K562 (cell line): ENCODE results near the gene CD207. TPM values are rescaled to one million over a fixed set of nuclear protein-coding genes. Genes with fewer than 3 reads are reported as not detected.

ENCODE experiments used
- ATAC-seq: fragments of 200-7000 bp; cut with Tn5 transposase; 3 replicates; pipeline ENCODE4 v1.9.1; 2020; ENCODE audit warnings: moderate library complexity
- BruUV-seq: library from RNA; stranded (reverse); fragments of 400-500 nt; replicated peaks from 2 replicates; lab custom pipeline; 2021; lab: Mats Ljungman, UMichigan
- CTCF ChIA-PET: fragments of 300-600 bp; formaldehyde crosslinking; extraction: SDS; loops from one replicate; lab custom pipeline; 2021; ENCODE audit warnings: low intra/inter-chr PET ratio; lab: Yijun Ruan, JAX
- POLR2A ChIA-PET: fragments of 300-600, 350-650 bp; sonication (Branson Sonifier 250); formaldehyde crosslinking; extraction: SDS; loops from one replicate; lab custom pipeline; 2021; ENCODE audit warnings: antibody characterized with exemption, inconsistent platforms; lab: Yijun Ruan, JAX
- DNase-seq, 4 experiments: peaks; one replicate each; pipeline versions ENCODE4 v3.0.0 to v3.0.0-alpha.2; 2011 to 2018; ENCODE audit warnings: low spot score in 3 of 4, mixed read lengths in 3 of 4; ENCODE audit errors: extremely low read depth in 1 of 4
- FAIRE-seq: peaks from 2 replicates; lab custom pipeline; 2011; peaks lifted over from hg19 to GRCh38; lab: Jason Lieb, UNC
- H2AFZ ChIP-seq: 2 replicates; pipeline ENCODE4 v1.6.0; 2011; ENCODE audit warnings: low read depth, low read length, control low read depth, inconsistent platforms
- H3K27ac ChIP-seq: fragments of 200-600 bp; 3 replicates; pipeline ENCODE4 v1.8.0; 2011; ENCODE audit warnings: low read depth, mild to moderate bottlenecking, control low read depth, inconsistent platforms, low read length, moderate library complexity, mixed read lengths; ENCODE audit errors: extremely low read depth
- H3K27me3 ChIP-seq, 2 experiments: fragments of 300-600 bp in 1 of 2; 2 replicates in 1 of 2; 3 replicates in 1 of 2; pipeline versions ENCODE4 v1.6.0 to v1.8.0; 2011; ENCODE audit warnings: inconsistent platforms in 2 of 2, low read length in 2 of 2, mild to moderate bottlenecking in 1 of 2, mixed read lengths in 1 of 2, moderate library complexity in 1 of 2; ENCODE audit not compliant: control insufficient read depth in 2 of 2, insufficient read depth in 2 of 2
- H3K36me3 ChIP-seq: fragments of 300-600 bp; 3 replicates; pipeline ENCODE4 v1.8.0; 2011; ENCODE audit warnings: mild to moderate bottlenecking, low read length, inconsistent platforms; ENCODE audit not compliant: control insufficient read depth, insufficient read depth
- H3K4me1 ChIP-seq, 2 experiments: fragments of 200-600 bp in 1 of 2; replicated peaks in 1 of 2; 2 replicates in 1 of 2; 3 replicates in 1 of 2; pipeline versions ENCODE4 v1.5.1 to v1.8.0; 2011; ENCODE audit warnings: inconsistent platforms in 2 of 2, low read length in 2 of 2, mild to moderate bottlenecking in 1 of 2, mixed read lengths in 1 of 2, moderate library complexity in 1 of 2; ENCODE audit not compliant: control insufficient read depth in 2 of 2, insufficient read depth in 2 of 2
- H3K4me2 ChIP-seq: 2 replicates; pipeline ENCODE4 v1.6.1; 2011; ENCODE audit warnings: low read length, control low read depth, inconsistent platforms, mixed read lengths; ENCODE audit not compliant: insufficient read depth
- H3K4me3 ChIP-seq: fragments of 200-600 bp; sonication (generic), shearing (Covaris generic); 2 replicates; pipeline ENCODE4 v1.5.1; 2016; ENCODE audit warnings: control low read depth, inconsistent platforms
- H3K79me2 ChIP-seq: fragments of 200-600 bp; 3 replicates; pipeline ENCODE4 v1.8.0; 2011; ENCODE audit warnings: low read length, inconsistent platforms; ENCODE audit not compliant: control insufficient read depth, insufficient read depth
- H3K9ac ChIP-seq, 2 experiments: 2 replicates each; pipeline versions ENCODE4 v1.6.0 to v1.6.1; 2011; ENCODE audit warnings: low read depth in 2 of 2, low read length in 2 of 2, control low read depth in 1 of 2, inconsistent platforms in 1 of 2, mild to moderate bottlenecking in 1 of 2, mixed read lengths in 1 of 2; ENCODE audit not compliant: insufficient read depth in 1 of 2
- H3K9me1 ChIP-seq: one replicate; pipeline ENCODE4 v1.6.0; 2011; ENCODE audit warnings: inconsistent platforms, mild to moderate bottlenecking, low read length, moderate library complexity; ENCODE audit not compliant: control insufficient read depth, insufficient read depth
- H3K9me3 ChIP-seq: replicated peaks from 2 replicates; pipeline ENCODE4 v1.5.1; 2011; ENCODE audit warnings: low read depth, low read length, inconsistent platforms; ENCODE audit not compliant: control insufficient read depth, insufficient read depth
- H4K20me1 ChIP-seq: replicated peaks from 2 replicates; pipeline ENCODE4 v1.6.1; 2011; ENCODE audit warnings: low read length, inconsistent platforms, mixed read lengths; ENCODE audit not compliant: control insufficient read depth, insufficient read depth
- ADNP ChIP-seq: fragments of 200-800 bp; sonication (Bioruptor generic); IDR thresholded peaks from 2 replicates; pipeline ENCODE4 v1.6.1; 2016; ENCODE audit warnings: missing genetic modification characterization, missing compliant biosample characterization
- ESRRA ChIP-seq: fragments of 450-650 bp; IDR thresholded peaks from 2 replicates; pipeline ENCODE4 v1.6.1; 2014; ENCODE audit warnings: low read depth, mild to moderate bottlenecking, moderate library complexity, borderline replicate concordance
- FOXK1 ChIP-seq: sonication (generic); formaldehyde crosslinking; IDR thresholded peaks from 2 replicates; pipeline ENCODE4 v1.8.0; 2022; ENCODE audit warnings: missing genetic modification reagents, mild to moderate bottlenecking, borderline replicate concordance
- GTF2F1 ChIP-seq: IDR thresholded peaks from 2 replicates; pipeline ENCODE4 v1.6.1; 2011; ENCODE audit warnings: low read depth, low read length, improper control_type of control experiment
- HIVEP1 ChIP-seq: fragments of 250-450 bp; sonication (Bioruptor Pico); IDR thresholded peaks from 2 replicates; pipeline ENCODE4 v1.4.0; 2020; ENCODE audit warnings: mild to moderate bottlenecking
- NFYB ChIP-seq: IDR thresholded peaks from 2 replicates; pipeline ENCODE4 v1.6.1; 2011; ENCODE audit warnings: mild to moderate bottlenecking, moderate library complexity; ENCODE audit not compliant: insufficient read length; ENCODE audit errors: extremely low read depth
- PCBP1 ChIP-seq: fragments of 200-400 bp; formaldehyde crosslinking; IDR thresholded peaks from 2 replicates; pipeline ENCODE4 v1.6.1; 2018; ENCODE audit warnings: mild to moderate bottlenecking, low read depth, low read length; ENCODE audit not compliant: poor library complexity, severe bottlenecking
- STAT5B ChIP-seq: fragments of 250-450 bp; sonication (Bioruptor Pico); IDR thresholded peaks from 2 replicates; pipeline ENCODE4 v1.8.0; 2021; ENCODE audit warnings: mild to moderate bottlenecking, inconsistent platforms
- TCF3 ChIP-seq: sonication (generic); formaldehyde crosslinking; IDR thresholded peaks from 2 replicates; pipeline ENCODE4 v1.4.0; 2020; ENCODE audit warnings: mild to moderate bottlenecking, missing genetic modification reagents
- ZNF445 ChIP-seq: fragments of 250-450 bp; sonication (Bioruptor Pico); IDR thresholded peaks from 2 replicates; pipeline ENCODE4 v1.4.0; 2020; ENCODE audit warnings: low read depth, mild to moderate bottlenecking, moderate library complexity
- WGBS: fragments of 100-300 bp; shearing (Covaris generic); methylation state at CpG from one replicate; pipeline ENCODE4 v1.1.6; 2016; ENCODE audit warnings: low coverage, mixed read lengths; ENCODE audit not compliant: insufficient coverage; ENCODE audit errors: missing lambda C conversion rate; 5-methylcytosine and 5-hydroxymethylcytosine counted together
- in situ Hi-C: fragments of 300-500 bp; cut with MboI; formaldehyde crosslinking; loops from 4 replicates; pipeline ENCODE4 v1.15.0; 2018; ENCODE audit warnings: inconsistent platforms, mixed read lengths
- intact Hi-C: fragments of 100-400 bp; cut with micrococcal nuclease; formaldehyde crosslinking; loops from 2 replicates; pipeline ENCODE4 v1.14.2; 2022
- polyA plus RNA-seq, 8 experiments: library from polyadenylated mRNA; depleted of rRNA in 4 of 8; stranded (reverse) in 5 of 8; unstranded in 3 of 8; fragments of >200 nt; fragmentation: Nextera tagmentation in 2 of 8; fragmentation: Illumina TruSeq in 1 of 8; extraction: Ambion mirVana in 2 of 8; extraction: Trizol in 1 of 8; gene quantifications; 2 replicates each; pipeline versions ENCODE4 v1.2.1 to v1.2.3, GENCODE V29; 2011 to 2014; ENCODE audit warnings: inconsistent platforms in 1 of 8, missing spikeins in 1 of 8
- total RNA-seq, 7 experiments: library from RNA; depleted of rRNA in 6 of 7; stranded (reverse); fragments of >200 nt in 6 of 7; fragmentation: Illumina TruSeq in 2 of 7; extraction: Trizol in 2 of 7; gene quantifications; 2 replicates each; pipeline versions ENCODE4 v1.2.1 to v1.2.3, GENCODE V29; 2011 to 2021; ENCODE audit warnings: low replicate concordance in 1 of 7
- TF ChIP-seq, protein P1 (sequence below): fragments of 450-650 bp; IDR thresholded peaks from 2 replicates; pipeline ENCODE4 v1.7.0; 2016; ENCODE audit warnings: borderline replicate concordance
- TF ChIP-seq, protein P2 (sequence below): fragments of 450-650 bp; formaldehyde crosslinking; IDR thresholded peaks from 2 replicates; pipeline ENCODE4 v1.4.0; 2022; ENCODE audit warnings: mild to moderate bottlenecking, moderate library complexity
- TF ChIP-seq, protein P3 (sequence below): fragments of 250-450 bp; sonication (Bioruptor Pico); IDR thresholded peaks from 2 replicates; pipeline ENCODE4 v1.5.1; 2021; ENCODE audit warnings: mild to moderate bottlenecking

Gene CD207
- total and polyA plus RNA-seq, 9 of the 15 experiments (the other 6 are each of a cell fraction or from before 2014, with no cell fraction given) = not detected

DNA sequence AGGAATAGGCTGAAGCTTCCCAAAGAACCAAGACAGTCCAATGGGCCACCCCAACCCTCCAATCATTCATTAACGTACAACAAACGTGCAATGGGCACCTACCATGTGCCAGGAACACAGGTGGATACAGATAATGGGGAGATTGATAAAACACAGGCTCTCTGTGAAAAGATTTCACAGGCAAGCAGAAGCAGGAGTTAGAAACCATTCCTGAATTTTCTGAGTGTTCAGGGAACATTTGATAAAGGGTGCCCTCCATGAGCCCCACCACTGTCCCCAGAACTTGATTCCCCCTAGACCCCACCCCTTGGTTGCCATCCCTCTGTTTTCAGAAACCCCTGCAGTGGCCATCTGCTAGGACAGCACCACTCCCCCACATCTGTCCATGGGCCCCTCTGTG lies 1.5 kb downstream of the CD207 start:
- H3K9me1 ChIP-seq = no peaks in the 10 kb centered on the region
- no peak for ATAC-seq
- peaks cover 28 to 75% of the 10 kb centered on the region in 2 experiments for H3K27me3 ChIP-seq
- H3K9me3 ChIP-seq = no peaks in the 10 kb centered on the region
- FAIRE-seq = no peak
- H3K27ac ChIP-seq = no peak overlapping the region
- no peaks in the 10 kb centered on the region for H3K79me2 ChIP-seq
- no peak overlapping the region for H3K9ac ChIP-seq
- H4K20me1 ChIP-seq = 0 out of 2 replicates have a peak, but pooled peaks cover 4% of the 10 kb centered on the region
- no peaks in the 10 kb centered on the region; a peak in 2 of 5 replicates for H3K4me1 ChIP-seq
- no peaks in the 10 kb centered on the region for H3K36me3 ChIP-seq
- intact Hi-C loops (no loop called here), in situ Hi-C loops (no loop called here)
- 0% methylated on average over 2 of the region's 2 CpGs for WGBS
- H3K4me2 ChIP-seq = no peak overlapping the region
- H3K4me3 ChIP-seq = no peak overlapping the region
- no peak overlapping the region for H2AFZ ChIP-seq
- ChIA-PET POLR2A (interaction anchor here (0.7 kb wide), 1 partner anchor 455 kb away, joined by 3 read pairs; no protein-coding TSS in a partner anchor), CTCF (no interaction called here)
- BruUV-seq = no TSS peak
- DNase-seq = no peak
- TF ChIP-seq PCBP1 (no peak), STAT5B (CRISPR knock-in tag) (no peak), ADNP (tag) (no peak), GTF2F1 (no peak)

DNA sequence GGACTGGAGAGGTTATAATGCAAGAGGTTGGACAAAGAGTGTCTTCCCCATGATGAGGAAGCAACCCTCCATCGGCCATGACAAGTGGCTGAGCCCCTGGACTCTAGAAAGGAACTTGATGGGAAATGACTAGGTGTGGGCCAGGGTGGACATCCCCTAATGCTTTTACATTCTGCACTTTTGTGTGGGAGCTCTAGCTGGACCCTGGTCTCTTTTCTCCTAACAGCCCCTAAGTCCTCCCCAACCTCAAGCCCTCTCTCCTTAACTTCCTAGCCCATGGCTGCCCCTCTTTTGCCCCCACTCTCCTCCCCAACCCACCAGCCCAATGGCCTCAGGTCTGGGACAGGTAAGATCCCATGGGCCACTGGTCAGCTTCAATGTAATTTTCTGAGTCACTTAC lies 2.4 kb downstream of the CD207 start:
- intact Hi-C loops = no loop called here
- FAIRE-seq (no peak), DNase-seq (no peak), ATAC-seq (no peak)
- in situ Hi-C loops = no loop called here
- CTCF ChIA-PET = no interaction called here
- no peaks in the 10 kb centered on the region for H3K9me3 ChIP-seq
- no peaks in the 10 kb centered on the region for H3K36me3 ChIP-seq
- no peaks in the 10 kb centered on the region; a peak in 2 of 5 replicates for H3K4me1 ChIP-seq
- no peaks in the 10 kb centered on the region for H3K79me2 ChIP-seq
- BruUV-seq = no TSS peak
- no peak overlapping the region for H3K4me2 ChIP-seq
- peaks cover 21 to 72% of the 10 kb centered on the region in 2 experiments for H3K27me3 ChIP-seq
- H3K9me1 ChIP-seq = no peaks in the 10 kb centered on the region
- no peak overlapping the region for H2AFZ ChIP-seq
- POLR2A ChIA-PET = interaction anchor here (1.0 kb wide), 1 partner anchor 17 kb away, joined by 3 read pairs; no protein-coding TSS in a partner anchor
- no peak overlapping the region for H3K27ac ChIP-seq
- H3K9ac ChIP-seq = no peak overlapping the region
- 0% methylated on average over 1 of the region's 1 CpG for WGBS
- H3K4me3 ChIP-seq = no peak overlapping the region
- H4K20me1 ChIP-seq = 0 out of 2 replicates have a peak, but pooled peaks cover 4% of the 10 kb centered on the region
- no peak for TF ChIP-seq ZNF445 (CRISPR knock-in tag)
- TF ChIP-seq HIVEP1 (CRISPR knock-in tag) = no peak
- TF ChIP-seq NFYB = no peak
- TF ChIP-seq FOXK1 (CRISPR knock-in tag) = no peak
- TF ChIP-seq, protein P1, sequence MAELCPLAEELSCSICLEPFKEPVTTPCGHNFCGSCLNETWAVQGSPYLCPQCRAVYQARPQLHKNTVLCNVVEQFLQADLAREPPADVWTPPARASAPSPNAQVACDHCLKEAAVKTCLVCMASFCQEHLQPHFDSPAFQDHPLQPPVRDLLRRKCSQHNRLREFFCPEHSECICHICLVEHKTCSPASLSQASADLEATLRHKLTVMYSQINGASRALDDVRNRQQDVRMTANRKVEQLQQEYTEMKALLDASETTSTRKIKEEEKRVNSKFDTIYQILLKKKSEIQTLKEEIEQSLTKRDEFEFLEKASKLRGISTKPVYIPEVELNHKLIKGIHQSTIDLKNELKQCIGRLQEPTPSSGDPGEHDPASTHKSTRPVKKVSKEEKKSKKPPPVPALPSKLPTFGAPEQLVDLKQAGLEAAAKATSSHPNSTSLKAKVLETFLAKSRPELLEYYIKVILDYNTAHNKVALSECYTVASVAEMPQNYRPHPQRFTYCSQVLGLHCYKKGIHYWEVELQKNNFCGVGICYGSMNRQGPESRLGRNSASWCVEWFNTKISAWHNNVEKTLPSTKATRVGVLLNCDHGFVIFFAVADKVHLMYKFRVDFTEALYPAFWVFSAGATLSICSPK = no peak
- TF ChIP-seq, protein P2, sequence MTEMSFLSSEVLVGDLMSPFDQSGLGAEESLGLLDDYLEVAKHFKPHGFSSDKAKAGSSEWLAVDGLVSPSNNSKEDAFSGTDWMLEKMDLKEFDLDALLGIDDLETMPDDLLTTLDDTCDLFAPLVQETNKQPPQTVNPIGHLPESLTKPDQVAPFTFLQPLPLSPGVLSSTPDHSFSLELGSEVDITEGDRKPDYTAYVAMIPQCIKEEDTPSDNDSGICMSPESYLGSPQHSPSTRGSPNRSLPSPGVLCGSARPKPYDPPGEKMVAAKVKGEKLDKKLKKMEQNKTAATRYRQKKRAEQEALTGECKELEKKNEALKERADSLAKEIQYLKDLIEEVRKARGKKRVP = no peak
- no peak for TF ChIP-seq TCF3 (CRISPR knock-in tag)
- TF ChIP-seq, protein P3, sequence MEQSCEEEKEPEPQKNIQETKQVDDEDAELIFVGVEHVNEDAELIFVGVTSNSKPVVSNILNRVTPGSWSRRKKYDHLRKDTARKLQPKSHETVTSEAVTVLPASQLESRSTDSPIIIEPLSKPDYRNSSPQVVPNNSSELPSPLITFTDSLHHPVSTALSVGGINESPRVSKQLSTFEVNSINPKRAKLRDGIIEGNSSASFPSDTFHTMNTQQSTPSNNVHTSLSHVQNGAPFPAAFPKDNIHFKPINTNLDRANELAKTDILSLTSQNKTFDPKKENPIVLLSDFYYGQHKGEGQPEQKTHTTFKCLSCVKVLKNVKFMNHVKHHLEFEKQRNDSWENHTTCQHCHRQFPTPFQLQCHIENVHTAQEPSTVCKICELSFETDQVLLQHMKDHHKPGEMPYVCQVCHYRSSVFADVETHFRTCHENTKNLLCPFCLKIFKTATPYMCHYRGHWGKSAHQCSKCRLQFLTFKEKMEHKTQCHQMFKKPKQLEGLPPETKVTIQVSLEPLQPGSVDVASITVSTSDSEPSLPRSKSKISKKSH (CRISPR knock-in tag) = no peak
- no peak for TF ChIP-seq ESRRA
